Natural killer cell treated with Interleukin-12 subunit alpha and Interleukin-12 subunit beta and Interleukin-15 and Interleukin-18, amount 100 ng/mL, for 72 hours (primary cell): ENCODE data around the gene TBC1D5. TPM values are rescaled to one million over a fixed set of nuclear protein-coding genes. Genes with fewer than 3 reads are reported as not detected.
A peak's percentile ranks its signal among the peaks of the same experiment; 100 is the strongest.

ENCODE experiments used
- ATAC-seq, 2 donors: fragments of 150-1000 bp; cut with Tn5 transposase in 1 of 2; sonication (Bioruptor Pico), chemical (Tn5 transposase) in 1 of 2; 2 replicates each; pipeline ENCODE4 v1.10.0; 2021
- DNase-seq: peaks from one replicate; pipeline ENCODE4 v3.0.0; 2022; ENCODE audit warnings: low spot score
- H3K27ac Mint-ChIP-seq, 2 donors: 1 replicate in 1 of 2; 2 replicates in 1 of 2; pipeline ENCODE4 v1.8.0; 2022; ENCODE audit warnings: mixed read lengths in 2 of 2, mild to moderate bottlenecking in 1 of 2, moderate library complexity in 1 of 2
- H3K27me3 Mint-ChIP-seq, 2 donors: 1 replicate in 1 of 2; 2 replicates in 1 of 2; pipeline ENCODE4 v1.8.0; 2022; ENCODE audit warnings: mixed read lengths in 2 of 2
- H3K36me3 Mint-ChIP-seq: one replicate; pipeline ENCODE4 v1.8.0; 2022; ENCODE audit warnings: mixed read lengths
- H3K4me1 Mint-ChIP-seq, 2 donors: 1 replicate in 1 of 2; 2 replicates in 1 of 2; pipeline ENCODE4 v1.8.0; 2022; ENCODE audit warnings: low read depth in 2 of 2, mixed read lengths in 2 of 2, mild to moderate bottlenecking in 1 of 2
- H3K4me3 Mint-ChIP-seq: one replicate; pipeline ENCODE4 v1.8.0; 2022; ENCODE audit warnings: mixed read lengths
- H3K9me3 Mint-ChIP-seq: 2 replicates; pipeline ENCODE4 v1.8.0; 2022; ENCODE audit warnings: mixed read lengths
- total RNA-seq, 2 donors: library from RNA; stranded (reverse); gene quantifications; one replicate each; pipeline ENCODE4 v1.2.3, GENCODE V29; 2022

The TBC1D5 gene
- total RNA-seq, 2 donors from 2014 or later = 43.4 to 51.6 TPM

DNA sequence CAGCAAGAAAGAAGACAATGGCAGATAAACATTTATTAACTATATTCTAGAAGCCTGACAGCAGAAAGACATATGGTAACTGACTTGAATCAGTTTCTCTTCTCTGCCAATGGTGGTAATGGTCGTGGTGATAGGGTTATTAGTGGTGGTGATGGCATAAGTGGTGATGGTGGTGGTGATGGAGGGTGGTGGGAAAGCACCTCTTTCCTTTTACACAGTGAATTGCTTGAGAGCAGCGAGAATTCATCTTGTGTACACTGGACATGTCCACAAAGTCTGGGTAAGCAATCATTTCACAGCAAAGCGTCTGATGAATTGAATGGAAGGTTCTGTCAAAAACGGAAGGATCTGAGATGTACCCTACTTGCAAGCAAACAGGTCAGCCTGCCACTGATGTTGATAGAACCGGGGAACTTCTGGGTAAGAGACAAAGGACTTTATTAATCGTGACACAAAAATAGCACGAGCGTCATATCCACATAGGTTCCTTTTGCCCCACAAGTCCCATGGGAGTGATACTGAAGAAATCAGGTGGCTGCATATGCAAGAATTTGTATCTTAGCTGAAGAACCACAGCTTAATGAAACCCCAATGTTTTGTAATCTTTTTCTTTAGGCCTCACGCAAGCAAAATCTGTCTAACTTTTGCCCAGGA lies 23.5 kb upstream of the TBC1D5 start:
- no peaks in the 10 kb centered on the region for H3K9me3 Mint-ChIP-seq
- ATAC-seq (no peak), DNase-seq (no peak)
- no peaks in the 10 kb centered on the region for H3K36me3 Mint-ChIP-seq
- no peak overlapping the region for H3K4me3 Mint-ChIP-seq
- peaks cover 8 to 10% of the 10 kb centered on the region in 2 donors for H3K27me3 Mint-ChIP-seq
- no peaks in the 10 kb centered on the region for H3K4me1 Mint-ChIP-seq
- no peak overlapping the region for H3K27ac Mint-ChIP-seq

DNA sequence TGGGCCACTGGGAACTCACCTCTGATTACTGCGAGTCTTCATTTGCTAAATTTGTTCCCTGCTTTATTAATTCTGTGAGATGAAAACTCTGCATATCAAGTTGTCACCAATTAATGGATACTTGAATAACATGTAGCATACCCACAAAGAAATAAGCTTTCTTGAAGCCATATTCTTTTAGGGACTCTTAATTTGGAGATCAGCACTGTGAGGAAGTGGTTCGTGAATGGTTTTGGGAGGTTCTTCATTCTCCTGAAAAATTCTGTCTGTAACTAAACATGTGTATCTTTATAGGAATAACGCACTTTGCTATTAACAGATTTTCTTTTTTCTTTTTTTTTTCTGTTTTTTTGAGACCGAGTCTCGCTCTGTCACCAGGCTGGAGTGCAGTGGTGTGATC lies 19.1 kb upstream of the TBC1D5 start:
- H3K27ac Mint-ChIP-seq = no peak overlapping the region

DNA sequence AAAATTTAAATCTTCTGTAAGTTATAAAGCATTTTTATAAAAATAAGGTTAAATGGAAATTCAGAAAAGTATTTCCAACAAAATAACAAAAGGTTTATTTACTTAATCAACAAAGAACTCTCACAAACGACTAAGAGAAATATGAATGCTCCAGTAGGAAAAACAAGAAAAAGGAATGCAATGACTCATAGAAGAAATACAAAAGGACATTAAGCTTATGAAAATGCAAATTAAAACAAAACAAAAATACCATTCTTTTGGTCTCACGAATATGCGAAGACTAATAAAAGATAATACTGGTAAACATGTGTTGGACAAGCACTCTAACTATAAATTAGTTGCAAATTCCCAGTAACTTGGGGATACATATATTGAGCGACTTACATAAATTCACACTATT lies 17.5 kb upstream of the TBC1D5 start:
- DNase-seq (no peak), ATAC-seq (no peak)
- peaks cover 8% of the 10 kb centered on the region in 2 donors for H3K27me3 Mint-ChIP-seq
- H3K9me3 Mint-ChIP-seq = no peaks in the 10 kb centered on the region
- H3K4me3 Mint-ChIP-seq = no peak overlapping the region
- no peaks in the 10 kb centered on the region for H3K4me1 Mint-ChIP-seq
- H3K36me3 Mint-ChIP-seq = no peaks in the 10 kb centered on the region
- no peak overlapping the region for H3K27ac Mint-ChIP-seq

More for the DNA sequence above, 19.1 kb upstream of the TBC1D5 start:
- DNase-seq = no peak
- no peak for ATAC-seq
- Mint-ChIP-seq H3K4me1 (no peaks in the 10 kb centered on the region), H3K9me3 (no peaks in the 10 kb centered on the region), H3K4me3 (no peak overlapping the region), H3K27me3 (peaks cover 8% of the 10 kb centered on the region in 2 donors), H3K36me3 (no peaks in the 10 kb centered on the region)

DNA sequence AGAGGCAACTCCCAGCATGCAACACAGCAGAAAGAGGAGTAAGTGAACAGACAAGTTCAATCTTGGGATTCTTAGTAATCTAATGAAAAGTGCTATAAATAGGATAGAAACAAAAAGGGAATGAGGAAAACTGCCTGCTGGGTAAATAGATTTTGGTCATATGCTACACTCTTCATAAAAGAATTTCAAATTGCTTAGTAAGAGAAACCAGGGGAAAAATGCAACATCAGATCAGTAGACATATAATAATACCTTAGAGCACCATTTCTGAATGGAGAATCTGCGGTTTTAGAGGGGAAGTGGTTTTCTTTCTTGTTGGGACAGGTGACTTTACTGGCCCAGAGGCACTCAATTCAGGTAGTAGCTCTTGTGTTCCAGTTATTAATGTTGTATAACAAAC lies 13.4 kb upstream of the TBC1D5 start:
- Mint-ChIP-seq H3K9me3 (no peaks in the 10 kb centered on the region), H3K36me3 (no peaks in the 10 kb centered on the region), H3K27ac (no peak overlapping the region), H3K4me1 (no peaks in the 10 kb centered on the region), H3K4me3 (no peak overlapping the region), H3K27me3 (no peaks in the 10 kb centered on the region)
- no peak for DNase-seq
- no peak for ATAC-seq

DNA sequence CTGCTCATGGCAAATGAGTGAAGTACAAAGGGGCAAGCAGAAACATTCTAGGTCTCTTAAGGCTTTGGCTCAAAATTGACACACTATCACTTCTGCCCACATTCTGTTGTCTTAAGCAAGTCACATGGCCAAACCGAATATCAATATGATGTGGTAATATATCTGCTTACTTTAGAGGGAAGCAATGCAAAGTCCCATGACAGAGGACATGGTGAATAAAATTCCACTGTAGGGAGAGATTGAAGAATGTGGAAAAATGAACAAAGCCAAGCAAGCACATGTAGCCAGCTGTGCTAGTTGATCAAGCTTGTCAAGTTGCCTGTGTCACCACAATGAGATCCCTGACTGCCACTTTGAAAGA lies 11.2 kb upstream of the TBC1D5 start:
- no peak for DNase-seq
- Mint-ChIP-seq H3K9me3 (no peaks in the 10 kb centered on the region), H3K27me3 (no peaks in the 10 kb centered on the region), H3K36me3 (no peaks in the 10 kb centered on the region), H3K27ac (no peak overlapping the region), H3K4me1 (peaks cover 12 to 13% of the 10 kb centered on the region in 2 donors), H3K4me3 (no peak overlapping the region)
- no peak for ATAC-seq

DNA sequence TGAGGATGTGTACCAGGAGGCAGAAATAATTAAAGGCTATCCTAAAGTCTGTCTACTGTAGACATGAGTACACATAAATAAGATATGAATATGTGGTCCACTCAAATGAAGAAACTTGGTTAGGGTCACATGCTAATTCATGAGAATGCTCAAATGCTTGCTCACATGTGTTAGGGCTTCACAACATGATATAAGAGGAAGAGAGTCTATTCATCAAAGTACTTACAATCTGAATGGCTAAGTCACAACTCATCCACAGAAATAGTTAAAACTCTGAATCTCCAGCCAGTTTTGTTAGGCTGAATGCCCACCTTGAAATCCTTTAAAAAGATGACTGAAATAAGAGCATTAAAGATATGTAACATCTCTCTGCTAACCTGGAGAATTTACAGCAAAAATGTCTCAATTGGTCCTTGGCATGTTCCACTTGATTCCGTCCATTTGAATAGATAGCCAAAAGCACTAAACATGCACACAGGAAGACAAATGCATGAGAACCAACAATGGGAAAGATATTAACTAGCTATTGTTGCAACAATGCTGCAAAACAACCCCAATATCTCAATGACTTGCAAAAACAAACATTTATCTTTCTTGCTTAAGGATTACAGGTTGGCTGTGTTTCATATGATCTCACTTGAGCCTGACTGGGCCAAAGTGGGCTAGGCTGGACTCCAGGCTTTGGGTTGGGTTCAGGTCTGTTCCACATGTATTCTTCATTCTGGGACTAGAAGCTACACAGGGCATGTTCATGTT lies 10.6 kb upstream of the TBC1D5 start:
- Mint-ChIP-seq H3K4me1 (peaks cover 12 to 13% of the 10 kb centered on the region in 2 donors), H3K9me3 (no peaks in the 10 kb centered on the region), H3K27me3 (no peaks in the 10 kb centered on the region), H3K27ac (no peak overlapping the region), H3K36me3 (no peaks in the 10 kb centered on the region), H3K4me3 (no peak overlapping the region)
- ATAC-seq (peak in 1 of 2 donors; percentile 39), DNase-seq (no peak)

DNA sequence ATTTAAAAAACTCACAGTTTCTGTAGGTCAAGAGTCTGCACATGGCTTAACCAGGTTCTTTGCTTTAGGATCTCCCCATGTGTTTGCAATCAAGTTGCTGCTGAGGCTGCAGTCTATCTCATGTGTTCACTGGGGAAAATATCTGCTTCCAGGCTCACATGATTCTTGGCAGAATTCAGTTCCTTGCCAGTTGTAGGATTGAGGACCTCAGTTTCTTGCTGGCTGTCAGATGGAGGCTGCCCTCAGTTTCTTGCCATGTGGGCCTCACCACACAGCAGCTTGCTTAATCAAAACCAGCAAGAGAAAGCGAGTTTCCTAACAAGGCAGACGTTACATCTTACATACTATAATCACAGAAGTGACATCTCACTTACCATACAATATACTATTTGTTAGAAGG lies 10.0 kb upstream of the TBC1D5 start:
- no peak overlapping the region for H3K4me3 Mint-ChIP-seq
- H3K4me1 Mint-ChIP-seq = peaks cover 12 to 13% of the 10 kb centered on the region in 2 donors
- no peaks in the 10 kb centered on the region for H3K36me3 Mint-ChIP-seq
- no peaks in the 10 kb centered on the region for H3K27me3 Mint-ChIP-seq
- ATAC-seq (no peak), DNase-seq (no peak)
- no peak overlapping the region for H3K27ac Mint-ChIP-seq
- H3K9me3 Mint-ChIP-seq = no peaks in the 10 kb centered on the region

DNA sequence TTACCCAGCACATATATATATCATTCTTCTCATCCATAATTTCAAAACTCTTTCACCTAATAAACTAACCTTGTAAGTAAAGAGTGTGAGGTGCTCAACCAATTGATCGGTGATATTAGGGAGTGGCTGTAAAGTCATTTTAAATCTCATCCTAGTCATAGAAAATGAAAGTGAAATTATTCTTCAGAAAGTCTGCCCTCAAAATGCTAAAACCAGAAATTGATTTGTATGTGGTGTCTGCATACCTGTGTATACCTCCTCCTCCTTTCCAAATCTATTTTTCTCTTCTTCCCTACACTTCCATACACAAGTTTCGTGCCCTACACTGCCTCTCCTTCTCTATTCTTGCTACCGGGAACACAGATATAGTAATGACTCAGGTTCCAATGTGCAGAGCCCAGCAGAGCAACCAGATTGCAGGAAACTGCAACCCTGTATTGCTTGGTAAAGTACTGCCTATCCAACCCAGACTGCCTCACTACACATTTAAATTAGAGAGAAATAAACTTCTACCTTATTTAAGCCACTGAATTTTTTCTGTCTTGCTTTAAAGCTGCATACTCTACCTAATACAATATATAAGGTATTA lies 7.4 kb upstream of the TBC1D5 start:
- ATAC-seq (peak; percentile 33 to 49), DNase-seq (no peak)
- Mint-ChIP-seq H3K4me1 (peaks cover 13% of the 10 kb centered on the region in 2 donors), H3K27me3 (no peaks in the 10 kb centered on the region), H3K4me3 (peak overlapping the region; percentile 86), H3K9me3 (no peaks in the 10 kb centered on the region), H3K36me3 (no peaks in the 10 kb centered on the region), H3K27ac (peak overlapping the region; percentile 6 to 24)

DNA sequence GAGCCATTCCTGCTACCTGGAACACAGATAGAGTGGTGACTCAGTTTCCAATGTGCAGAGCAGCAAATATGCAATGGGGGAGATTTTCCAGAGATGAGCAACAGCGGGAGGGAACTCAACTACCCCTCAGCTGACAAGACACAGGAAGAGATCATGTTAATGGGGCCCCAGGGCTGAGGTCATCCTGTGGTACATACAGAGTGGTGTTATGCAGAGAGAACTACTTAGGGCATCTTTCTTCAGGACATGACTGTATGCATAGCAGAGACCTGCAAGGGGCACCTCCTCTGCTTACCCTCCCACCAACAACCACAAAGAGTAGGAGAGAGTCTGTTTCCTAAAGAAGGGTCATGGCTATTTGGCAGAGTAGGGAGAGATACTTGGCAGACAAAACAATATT lies 6.8 kb upstream of the TBC1D5 start:
- H3K27me3 Mint-ChIP-seq = no peaks in the 10 kb centered on the region
- H3K36me3 Mint-ChIP-seq = no peaks in the 10 kb centered on the region
- peaks cover 13 to 15% of the 10 kb centered on the region in 2 donors for H3K4me1 Mint-ChIP-seq
- peak; percentile 74 to 81 for ATAC-seq
- H3K4me3 Mint-ChIP-seq = peak overlapping the region; percentile 86
- H3K27ac Mint-ChIP-seq = peak overlapping the region; percentile 6 to 24
- no peak for DNase-seq
- H3K9me3 Mint-ChIP-seq = no peaks in the 10 kb centered on the region

DNA sequence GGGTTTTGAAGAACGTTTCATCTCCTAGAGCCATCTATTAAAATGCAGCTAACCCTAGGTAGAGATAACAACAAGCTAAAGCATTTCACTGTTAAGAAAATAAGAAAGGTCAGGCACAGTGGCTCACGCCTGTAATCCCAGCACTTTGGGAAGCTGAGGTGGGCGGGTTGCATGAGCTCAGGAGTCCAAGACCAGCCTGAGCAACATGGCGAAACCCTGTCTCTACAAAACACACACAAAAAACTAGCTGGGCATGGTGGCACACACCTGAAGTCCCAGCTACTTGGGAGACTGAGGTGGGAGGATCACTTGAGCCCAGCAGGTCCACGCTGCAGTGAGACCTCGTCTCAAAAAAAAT lies 5.4 kb upstream of the TBC1D5 start:
- Mint-ChIP-seq H3K27ac (no peak overlapping the region), H3K9me3 (no peaks in the 10 kb centered on the region), H3K4me1 (peaks cover 20 to 21% of the 10 kb centered on the region in 2 donors), H3K27me3 (no peaks in the 10 kb centered on the region), H3K36me3 (no peaks in the 10 kb centered on the region), H3K4me3 (no peak overlapping the region)
- no peak for DNase-seq
- no peak for ATAC-seq

DNA sequence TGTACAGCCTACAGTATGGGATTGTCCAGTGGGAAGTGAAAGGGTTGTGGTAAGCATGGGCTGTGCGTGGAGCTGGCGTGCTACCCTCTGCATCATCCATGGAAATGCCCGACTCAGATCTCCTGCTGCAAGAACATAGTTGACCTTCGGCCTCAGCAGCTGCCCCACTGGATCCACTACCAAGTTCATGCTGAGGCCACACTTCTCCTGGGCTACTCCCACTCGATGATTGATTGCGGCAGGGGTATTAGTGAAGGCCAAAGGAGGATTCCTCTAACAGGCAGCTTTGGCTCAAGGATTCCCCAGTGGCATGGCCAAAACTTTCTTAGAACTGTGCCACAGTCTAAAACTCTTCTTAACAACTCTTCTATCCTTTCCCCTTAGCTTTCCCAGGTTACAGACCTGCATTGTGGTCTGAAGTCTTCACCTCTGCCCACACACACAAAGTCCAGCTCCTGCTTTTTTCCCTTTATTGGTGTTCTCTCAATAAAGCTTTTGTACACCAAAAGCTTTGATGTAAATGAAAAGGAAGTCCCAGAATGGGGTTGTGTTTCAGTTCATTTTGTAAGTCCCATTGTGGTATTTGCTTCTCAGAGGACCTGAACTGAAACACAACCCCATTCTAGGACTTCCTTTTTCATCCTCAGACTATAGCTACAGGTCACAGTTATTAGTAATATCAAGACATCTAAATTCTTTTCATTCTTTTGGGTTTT lies 4.9 kb upstream of the TBC1D5 start:
- no peaks in the 10 kb centered on the region for H3K9me3 Mint-ChIP-seq
- no peaks in the 10 kb centered on the region for H3K27me3 Mint-ChIP-seq
- no peaks in the 10 kb centered on the region for H3K36me3 Mint-ChIP-seq
- ATAC-seq = no peak
- DNase-seq = no peak
- H3K4me3 Mint-ChIP-seq = no peak overlapping the region
- H3K4me1 Mint-ChIP-seq = peaks cover 21% of the 10 kb centered on the region in 2 donors
- H3K27ac Mint-ChIP-seq = no peak overlapping the region

DNA sequence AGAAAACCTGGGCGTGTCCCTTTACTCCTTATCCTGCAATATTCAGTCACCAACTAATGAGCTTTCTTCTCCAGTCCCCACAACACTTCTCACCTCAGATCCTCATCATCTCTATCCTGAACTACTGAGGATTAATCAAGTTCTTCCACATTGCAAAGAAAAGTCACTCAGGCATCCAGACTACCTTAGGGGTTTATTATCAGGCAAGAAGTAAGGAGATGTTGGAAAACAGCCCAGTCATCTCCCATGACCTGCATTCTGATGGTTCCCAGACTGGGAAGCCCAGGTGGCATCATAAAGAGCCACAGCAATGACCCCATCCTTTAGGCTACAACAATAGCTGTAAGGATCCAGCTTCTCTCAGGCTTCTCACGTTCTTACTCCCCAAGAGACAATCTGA lies 3.5 kb upstream of the TBC1D5 start:
- ATAC-seq (no peak), DNase-seq (no peak)
- H3K4me3 Mint-ChIP-seq = no peak overlapping the region
- no peaks in the 10 kb centered on the region for H3K36me3 Mint-ChIP-seq
- H3K27me3 Mint-ChIP-seq = no peaks in the 10 kb centered on the region
- no peaks in the 10 kb centered on the region for H3K9me3 Mint-ChIP-seq
- no peak overlapping the region for H3K27ac Mint-ChIP-seq
- peaks cover 24 to 27% of the 10 kb centered on the region in 2 donors for H3K4me1 Mint-ChIP-seq

DNA sequence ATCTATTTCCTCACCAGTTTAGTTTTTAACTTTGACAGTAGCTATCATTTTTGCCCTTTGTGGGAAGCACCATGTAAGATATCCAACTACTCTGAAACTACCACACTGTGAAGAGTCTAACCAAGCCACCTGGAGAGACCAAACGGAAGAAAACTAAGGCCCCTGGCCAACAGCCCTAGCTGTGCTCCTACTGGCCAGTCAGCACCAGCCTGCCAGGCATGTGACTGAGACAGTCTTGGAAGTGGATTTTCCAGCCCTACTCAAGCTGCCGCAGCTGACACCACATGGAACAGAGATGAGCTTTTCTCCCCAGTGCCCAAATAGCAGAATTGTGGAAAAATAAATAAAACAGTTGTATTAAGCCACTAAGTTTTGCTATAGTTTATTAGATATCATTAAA lies 2.9 kb upstream of the TBC1D5 start:
- no peak for DNase-seq
- Mint-ChIP-seq H3K36me3 (no peaks in the 10 kb centered on the region), H3K27ac (peak overlapping the region in 1 of 2 donors; percentile 29), H3K4me1 (peaks cover 27 to 32% of the 10 kb centered on the region in 2 donors), H3K4me3 (no peak overlapping the region), H3K9me3 (no peaks in the 10 kb centered on the region), H3K27me3 (no peaks in the 10 kb centered on the region)
- ATAC-seq = no peak

DNA sequence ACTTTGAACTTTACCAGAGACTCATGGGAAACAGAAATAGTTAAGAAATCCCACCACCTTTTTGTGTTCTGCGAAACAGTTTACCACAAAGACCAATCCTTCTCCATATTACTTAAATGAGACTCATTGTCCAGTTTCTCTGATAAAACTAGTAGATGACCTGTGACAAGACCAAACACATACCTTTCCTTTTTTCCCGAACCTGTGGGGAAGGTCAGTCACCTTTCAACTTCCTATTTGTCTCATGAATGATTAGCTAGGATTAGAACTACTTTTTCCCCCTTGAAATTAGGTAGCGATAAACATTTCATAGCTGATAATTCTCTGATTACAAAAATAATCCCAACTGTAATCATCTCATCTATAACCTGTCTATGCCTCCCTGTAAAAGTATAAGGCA lies 2.3 kb upstream of the TBC1D5 start:
- no peaks in the 10 kb centered on the region for H3K27me3 Mint-ChIP-seq
- H3K27ac Mint-ChIP-seq = peak overlapping the region in 1 of 2 donors; percentile 29
- DNase-seq (no peak), ATAC-seq (no peak)
- H3K36me3 Mint-ChIP-seq = no peaks in the 10 kb centered on the region
- H3K4me1 Mint-ChIP-seq = peaks cover 24 to 29% of the 10 kb centered on the region in 2 donors
- H3K4me3 Mint-ChIP-seq = peak overlapping the region; percentile 5
- H3K9me3 Mint-ChIP-seq = no peaks in the 10 kb centered on the region
